Mammary epithelial cell (primary cell): ENCODE results near the gene PNPLA1.

ENCODE experiments used
- EZH2 ChIP-seq: IDR thresholded peaks from 2 replicates; pipeline ENCODE4 v1.6.1; 2012; ENCODE audit warnings: low read length, inconsistent platforms, borderline replicate concordance
- TF ChIP-seq, protein P1 (sequence below), 2 donors: IDR thresholded peaks in 1 of 2; conservative IDR thresholded peaks in 1 of 2; 2 replicates each; pipeline ENCODE4 v1.5.1; 2011 to 2012; ENCODE audit warnings: inconsistent platforms in 2 of 2, low read length in 2 of 2, mild to moderate bottlenecking in 2 of 2, control low read depth in 1 of 2, low read depth in 1 of 2; ENCODE audit not compliant: insufficient read depth in 1 of 2; ENCODE audit errors: extremely low read depth in 1 of 2

GRCh38 chr6:36273802-36274514 lies 4.1 kb downstream of the PNPLA1 start:
- TF ChIP-seq, protein P1, sequence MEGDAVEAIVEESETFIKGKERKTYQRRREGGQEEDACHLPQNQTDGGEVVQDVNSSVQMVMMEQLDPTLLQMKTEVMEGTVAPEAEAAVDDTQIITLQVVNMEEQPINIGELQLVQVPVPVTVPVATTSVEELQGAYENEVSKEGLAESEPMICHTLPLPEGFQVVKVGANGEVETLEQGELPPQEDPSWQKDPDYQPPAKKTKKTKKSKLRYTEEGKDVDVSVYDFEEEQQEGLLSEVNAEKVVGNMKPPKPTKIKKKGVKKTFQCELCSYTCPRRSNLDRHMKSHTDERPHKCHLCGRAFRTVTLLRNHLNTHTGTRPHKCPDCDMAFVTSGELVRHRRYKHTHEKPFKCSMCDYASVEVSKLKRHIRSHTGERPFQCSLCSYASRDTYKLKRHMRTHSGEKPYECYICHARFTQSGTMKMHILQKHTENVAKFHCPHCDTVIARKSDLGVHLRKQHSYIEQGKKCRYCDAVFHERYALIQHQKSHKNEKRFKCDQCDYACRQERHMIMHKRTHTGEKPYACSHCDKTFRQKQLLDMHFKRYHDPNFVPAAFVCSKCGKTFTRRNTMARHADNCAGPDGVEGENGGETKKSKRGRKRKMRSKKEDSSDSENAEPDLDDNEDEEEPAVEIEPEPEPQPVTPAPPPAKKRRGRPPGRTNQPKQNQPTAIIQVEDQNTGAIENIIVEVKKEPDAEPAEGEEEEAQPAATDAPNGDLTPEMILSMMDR (conservative IDR thresholded peaks at IDR 0.05 in 1 of 2, IDR thresholded peaks at IDR 0.05 in 1 of 2; ENCODE audit: extremely low read depth in 1 of 2, insufficient read depth in 1 of 2, low read depth in 1 of 2, low read length in 2 of 2): no peak
- TF ChIP-seq EZH2: no peak
